Panc1 (cell line): Measurements from ENCODE around the gene TMEM19. TPM values are rescaled to one million over a fixed set of nuclear protein-coding genes. Genes with fewer than 3 reads are reported as not detected.

Experiments
- ATAC-seq: fragments of 200-7000 bp; cut with Tn5 transposase; 2 replicates; pipeline ENCODE4 v1.9.1; 2020; ENCODE audit warnings: mild to moderate bottlenecking, moderate library complexity
- BruUV-seq: library from RNA; stranded (reverse); fragments of 400-500 nt; replicated peaks from 2 replicates; lab custom pipeline; 2021; lab: Mats Ljungman, UMichigan
- CTCF ChIA-PET: fragments of 300-600 bp; sonication (Branson Sonifier 250); formaldehyde crosslinking; loops from one replicate; lab custom pipeline; 2022; ENCODE audit warnings: antibody characterized with exemption; lab: Charles Lee
- POLR2A ChIA-PET: fragments of 300-600 bp; sonication (Branson Sonifier 250); formaldehyde crosslinking; loops from one replicate; lab custom pipeline; 2022; ENCODE audit warnings: antibody characterized with exemption; lab: Charles Lee
- DNase-seq: peaks from one replicate; pipeline ENCODE4 v3.0.0-alpha.2; 2010; ENCODE audit warnings: low read depth, low spot score
- H3K27ac ChIP-seq: 2 replicates; pipeline ENCODE4 v1.5.1; 2011; ENCODE audit warnings: mild to moderate bottlenecking, low read length, inconsistent platforms
- H3K27me3 ChIP-seq: fragments of 200-500 bp; sonication (Bioruptor generic); 2 replicates; pipeline ENCODE4 v1.6.0; 2014; ENCODE audit warnings: low read length, inconsistent platforms; ENCODE audit not compliant: control insufficient read depth, insufficient read depth
- H3K36me3 ChIP-seq: fragments of 200-500 bp; sonication (Bioruptor generic); 2 replicates; pipeline ENCODE4 v1.5.1; 2014; ENCODE audit warnings: inconsistent platforms, mild to moderate bottlenecking, low read length, moderate library complexity; ENCODE audit not compliant: control insufficient read depth, insufficient read depth
- H3K4me1 ChIP-seq: 2 replicates; pipeline ENCODE4 v1.5.1; 2011; ENCODE audit warnings: inconsistent platforms, mild to moderate bottlenecking, low read length, moderate library complexity; ENCODE audit not compliant: control insufficient read depth, insufficient read depth
- H3K4me3 ChIP-seq, 2 experiments: 2 replicates each; pipeline ENCODE4 v1.5.1; 2011 to 2012; ENCODE audit warnings: low read depth in 2 of 2, low read length in 2 of 2, mild to moderate bottlenecking in 2 of 2, inconsistent platforms in 1 of 2, moderate library complexity in 1 of 2
- H3K9me3 ChIP-seq: fragments of 200-500 bp; sonication (Bioruptor generic); 2 replicates; pipeline ENCODE4 v1.5.1; 2014; ENCODE audit warnings: low read depth, mild to moderate bottlenecking, inconsistent platforms, low read length, moderate library complexity; ENCODE audit not compliant: control insufficient read depth, insufficient read depth
- CTCF ChIP-seq: fragments of 450-650 bp; IDR thresholded peaks from 2 replicates; pipeline ENCODE4 v1.5.1; 2017; ENCODE audit warnings: mild to moderate bottlenecking
- POLR2AphosphoS5 ChIP-seq: IDR thresholded peaks from 2 replicates; pipeline ENCODE4 v1.6.1; 2012; ENCODE audit warnings: mild to moderate bottlenecking, low read depth, low read length, moderate library complexity
- REST ChIP-seq, 2 experiments: IDR thresholded peaks; 2 replicates each; pipeline ENCODE4 v1.6.1; 2011 to 2012; ENCODE audit warnings: low read depth in 2 of 2, control low read depth in 1 of 2, low read length in 1 of 2, mild to moderate bottlenecking in 1 of 2, moderate library complexity in 1 of 2; ENCODE audit not compliant: insufficient read depth in 1 of 2
- SIN3A ChIP-seq: IDR thresholded peaks from 2 replicates; pipeline ENCODE4 v1.6.1; 2012; ENCODE audit warnings: low read depth, mild to moderate bottlenecking, low read length, moderate library complexity, borderline replicate concordance; ENCODE audit not compliant: insufficient read depth
- TCF7L2 ChIP-seq: IDR thresholded peaks from 2 replicates; pipeline ENCODE4 v1.6.1; 2011; ENCODE audit warnings: mild to moderate bottlenecking, low read depth, low read length, inconsistent platforms
- in situ Hi-C: cut with HindIII; loops from 2 replicates; pipeline ENCODE4 v1.10.0; 2016; ENCODE audit warnings: low sequenced_read_pairs, low pct_unique_long_range_greater_than_20kb
- intact Hi-C: fragments of 100-400 bp; cut with micrococcal nuclease; formaldehyde crosslinking; loops from one replicate; pipeline ENCODE4 v1.10.0; 2022; ENCODE audit not compliant: unreplicated experiment
- total RNA-seq: library from RNA; stranded (reverse); gene quantifications from one replicate; pipeline ENCODE4 v1.2.1, GENCODE V29; 2021; ENCODE audit not compliant: unreplicated experiment

The TMEM19 gene
- total RNA-seq, 1 experiment from 2014 or later = 72.8 TPM

GRCh38 chr12:71752891-71753290 lies 67.0 kb downstream of the TMEM19 start:
- in situ Hi-C loops = no loop called here
- TF ChIP-seq SIN3A = no peak
- TF ChIP-seq POLR2AphosphoS5 = no peak
- no peak for TF ChIP-seq REST (IDR thresholded peaks at IDR 0.05; ENCODE audit: insufficient read depth in 1 of 2, low read depth in 2 of 2, low read length in 1 of 2)
- no peak for TF ChIP-seq TCF7L2
- TF ChIP-seq CTCF = no peak
- ChIA-PET POLR2A (no interaction called here), CTCF (interaction anchor here (1.2 kb wide), 1 partner anchor 27 kb away, joined by 3 read pairs; no protein-coding TSS in a partner anchor)
- Histone ChIP-seq H3K9me3 (peaks cover 10% of the 10 kb centered on the region; the same call in 1 of the 2 replicates), H3K4me1 (peaks cover 7% of the 10 kb centered on the region), H3K27ac (no peak overlapping the region), H3K4me3 (no peak overlapping the region), H3K27me3 (peaks cover 4% of the 10 kb centered on the region), H3K36me3 (peaks cover 3% of the 10 kb centered on the region; the same call in 1 of the 2 replicates)
- no TSS peak for BruUV-seq
- intact Hi-C loops = no loop called here
- DNase-seq = no peak
- no peak for ATAC-seq

Other genes starting within 250 kb of the TMEM19 start
- 1.9 TPM for gene LGR5, start 246.3 kb upstream of the TMEM19 start, total RNA-seq
- 38.2 TPM for gene ZFC3H1, start 22.2 kb upstream of the TMEM19 start, total RNA-seq
- gene THAP2, start 21.8 kb upstream of the TMEM19 start, total RNA-seq = 3.7 TPM
- gene RAB21, start 68.8 kb downstream of the TMEM19 start, total RNA-seq = 57.2 TPM
- 33.1 TPM for gene TBC1D15, start 153.7 kb downstream of the TMEM19 start, total RNA-seq